HG02623 (cell line): ENCODE measurements around the gene INHBC.
A peak's percentile ranks its signal among the peaks of the same experiment; 100 is the strongest.
"Not testable (repeated sequence)": the region's sequence is repeated elsewhere in the genome, so short reads cannot be mapped to it uniquely, and the experiment has no call there.

Source experiments
- ATAC-seq: cut with Tn5 transposase; IDR thresholded peaks from one replicate; pipeline ENCODE4 v1.9.1; 2021; ENCODE audit warnings: moderate library complexity; ENCODE audit not compliant: unreplicated experiment

Gene INHBC

GRCh38 chr12:57428965-57429364 lies 5.6 kb upstream of the INHBC start:
- ATAC-seq: no peak

GRCh38 chr12:57429473-57430111 lies 5.0 kb upstream of the INHBC start:
- ATAC-seq: no peak

- ATAC-seq: peak; percentile 35
These were observed 4.3 kb upstream of the INHBC start for GRCh38 chr12:57430112-57430930.

- ATAC-seq: peak; percentile 94
These were observed 3.5 kb upstream of the INHBC start, which contains the start of gene R3HDM2 for GRCh38 chr12:57430931-57431566. Gene R3HDM2 (minus strand): TSS chr12:57431043. CDS start chr12:57310428, 120,615 bp downstream.

GRCh38 chr12:57431654-57432188 lies 2.9 kb upstream of the INHBC start:
- ATAC-seq: no peak

- no peak for ATAC-seq
These were observed 1.2 kb upstream of the INHBC start for GRCh38 chr12:57433370-57433769.

GRCh38 chr12:57435293-57435692 lies 709 bp downstream of the INHBC start:
- no peak for ATAC-seq

- ATAC-seq: no peak
These were observed 3.8 kb downstream of the INHBC start for GRCh38 chr12:57438400-57438799.

GRCh38 chr12:57439762-57440266 lies 5.2 kb downstream of the INHBC start:
- ATAC-seq: no peak

GRCh38 chr12:57441393-57441792 lies 6.8 kb downstream of the INHBC start:
- ATAC-seq: not testable (repeated sequence)

- no peak for ATAC-seq
These were observed 7.4 kb downstream of the INHBC start for GRCh38 chr12:57441846-57442427.

- ATAC-seq: not testable (repeated sequence)
These were observed 9.8 kb downstream of the INHBC start for GRCh38 chr12:57444337-57444736.

GRCh38 chr12:57444744-57445143 lies 10.2 kb downstream of the INHBC start:
- ATAC-seq: no peak

- ATAC-seq: no peak
These were observed 11.8 kb downstream of the INHBC start for GRCh38 chr12:57446292-57446960.

GRCh38 chr12:57448669-57449068 lies 14.1 kb downstream of the INHBC start:
- no peak for ATAC-seq

GRCh38 chr12:57449375-57449774 lies 14.8 kb downstream of the INHBC start:
- ATAC-seq: no peak

GRCh38 chr12:57450057-57450456 lies 15.5 kb downstream of the INHBC start:
- no peak for ATAC-seq

- ATAC-seq: no peak
These were observed 16.7 kb downstream of the INHBC start for GRCh38 chr12:57451233-57451778.

GRCh38 chr12:57452181-57452936 lies 17.8 kb downstream of the INHBC start:
- no peak for ATAC-seq
